K562 (cell line): ENCODE results near the gene RARRES2. TPM values are rescaled to one million over a fixed set of nuclear protein-coding genes. Genes with fewer than 3 reads are reported as not detected.

Experiments used
- BACH1 ChIP-seq: fragments of 200-800 bp; sonication (Bioruptor generic); IDR thresholded peaks from 2 replicates; pipeline ENCODE4 v1.6.1; 2016; ENCODE audit warnings: missing genetic modification characterization, missing compliant biosample characterization
- CHCHD3 ChIP-seq: fragments of 250-450 bp; sonication (Bioruptor Pico); IDR thresholded peaks from 2 replicates; pipeline ENCODE4 v2.1.2; 2022; ENCODE audit warnings: mild to moderate bottlenecking
- E2F8 ChIP-seq: fragments of 450-650 bp; IDR thresholded peaks from 2 replicates; pipeline ENCODE4 v1.7.1; 2018; ENCODE audit warnings: mild to moderate bottlenecking, low read depth; ENCODE audit not compliant: partially characterized antibody
- ETS1 ChIP-seq: conservative IDR thresholded peaks from 2 replicates; pipeline ENCODE4 v1.6.1; 2011; ENCODE audit warnings: low read depth, mild to moderate bottlenecking, low read length; ENCODE audit not compliant: control insufficient read depth
- HDAC3 ChIP-seq: fragments of 450-650 bp; IDR thresholded peaks from 2 replicates; pipeline ENCODE4 v1.6.1; 2018; ENCODE audit warnings: borderline replicate concordance, mild to moderate bottlenecking, moderate library complexity; ENCODE audit not compliant: partially characterized antibody
- MEF2D ChIP-seq: conservative IDR thresholded peaks from 2 replicates; pipeline ENCODE4 v1.6.1; 2016; ENCODE audit warnings: low read depth, missing genetic modification characterization, missing compliant biosample characterization
- MITF ChIP-seq: IDR thresholded peaks from 2 replicates; pipeline ENCODE4 v1.6.1; 2014; ENCODE audit warnings: antibody characterized with exemption
- NFE2 ChIP-seq: IDR thresholded peaks from 2 replicates; pipeline ENCODE4 v1.6.1; 2014; ENCODE audit warnings: antibody characterized with exemption, low read depth
- NUFIP1 ChIP-seq: fragments of 450-650 bp; IDR thresholded peaks from 2 replicates; pipeline ENCODE4 v1.6.1; 2018; ENCODE audit not compliant: partially characterized antibody
- RNF2 ChIP-seq: sonication (generic); IDR thresholded peaks from 2 replicates; pipeline ENCODE4 v1.6.1; 2016
- SIN3B ChIP-seq: fragments of 450-650 bp; IDR thresholded peaks from 2 replicates; pipeline ENCODE4 v1.6.1; 2017; ENCODE audit warnings: low read depth, mild to moderate bottlenecking, moderate library complexity
- THRAP3 ChIP-seq: fragments of 450-650 bp; IDR thresholded peaks from 2 replicates; pipeline ENCODE4 v1.6.1; 2016; ENCODE audit warnings: mild to moderate bottlenecking, inconsistent platforms, borderline replicate concordance
- ZBTB1 ChIP-seq: sonication (generic); formaldehyde crosslinking; IDR thresholded peaks from 2 replicates; pipeline ENCODE4 v1.8.1; 2023; ENCODE audit warnings: missing genetic modification reagents, low read depth, mild to moderate bottlenecking, borderline replicate concordance
- ZFPM2 ChIP-seq: fragments of 250-450 bp; sonication (Bioruptor Pico); IDR thresholded peaks from 2 replicates; pipeline ENCODE4 v1.5.1; 2022; ENCODE audit warnings: mild to moderate bottlenecking
- ZKSCAN8 ChIP-seq: fragments of 200-800 bp; sonication (Bioruptor generic); IDR thresholded peaks from 2 replicates; pipeline ENCODE4 v1.6.1; 2016; ENCODE audit warnings: missing genetic modification characterization, missing compliant biosample characterization
- ZNF76 ChIP-seq: fragments of 250-450 bp; sonication (Bioruptor Pico); IDR thresholded peaks from 2 replicates; pipeline ENCODE4 v1.4.0; 2020; ENCODE audit warnings: mild to moderate bottlenecking, moderate library complexity, borderline replicate concordance
- polyA plus RNA-seq, 8 experiments: library from polyadenylated mRNA; depleted of rRNA in 4 of 8; stranded (reverse) in 5 of 8; unstranded in 3 of 8; fragments of >200 nt; fragmentation: Nextera tagmentation in 2 of 8; fragmentation: Illumina TruSeq in 1 of 8; extraction: Ambion mirVana in 2 of 8; extraction: Trizol in 1 of 8; gene quantifications; 2 replicates each; pipeline versions ENCODE4 v1.2.1 to v1.2.3, GENCODE V29; 2011 to 2014; ENCODE audit warnings: inconsistent platforms in 1 of 8, missing spikeins in 1 of 8
- total RNA-seq, 7 experiments: library from RNA; depleted of rRNA in 6 of 7; stranded (reverse); fragments of >200 nt in 6 of 7; fragmentation: Illumina TruSeq in 2 of 7; extraction: Trizol in 2 of 7; gene quantifications; 2 replicates each; pipeline versions ENCODE4 v1.2.1 to v1.2.3, GENCODE V29; 2011 to 2021; ENCODE audit warnings: low replicate concordance in 1 of 7
- TF ChIP-seq, protein P1 (sequence below): IDR thresholded peaks from 2 replicates; pipeline ENCODE4 v1.6.1; 2011; ENCODE audit warnings: borderline replicate concordance, low read depth, mild to moderate bottlenecking, moderate library complexity, low read length; ENCODE audit not compliant: insufficient read depth, poor library complexity, severe bottlenecking
- TF ChIP-seq, protein P2 (sequence below): sonication (generic); formaldehyde crosslinking; IDR thresholded peaks from 2 replicates; pipeline ENCODE4 v1.4.0; 2020; ENCODE audit warnings: mild to moderate bottlenecking, missing genetic modification reagents

RARRES2 gene
- total and polyA plus RNA-seq, 9 of the 15 experiments (the other 6 are each of a cell fraction or from before 2014, with no cell fraction given) = 0.11 to 1.7 (median 0.23) TPM; not detected in 6

DNA sequence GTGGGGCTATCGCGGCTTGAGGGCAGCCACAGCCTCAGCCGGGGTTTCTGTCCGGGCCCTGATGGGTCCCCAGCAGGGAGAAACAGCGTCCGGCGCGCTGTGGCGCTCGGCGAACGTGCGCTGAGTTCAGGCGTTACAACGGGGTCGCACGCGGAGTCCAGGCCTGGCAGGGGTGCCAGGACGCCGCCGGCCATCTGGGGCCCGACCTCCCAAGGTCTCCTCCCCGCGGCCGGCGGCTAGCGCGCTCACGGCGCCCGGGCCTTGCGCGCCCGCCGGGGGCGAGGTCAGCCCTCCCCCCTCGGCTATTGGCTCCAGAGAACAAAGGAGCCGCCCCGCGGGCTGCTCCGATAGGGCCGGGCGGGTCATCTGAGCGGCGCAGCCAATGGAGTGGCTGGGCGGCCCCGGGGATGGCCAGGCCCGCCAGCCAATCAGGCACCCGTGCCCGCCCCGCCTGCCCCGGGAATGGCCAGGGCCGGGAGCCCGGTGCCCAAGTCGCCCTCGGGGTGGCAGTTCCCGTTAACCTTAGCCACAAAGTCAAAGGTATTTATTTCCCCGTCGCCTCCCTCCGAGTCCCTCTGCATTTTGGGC is 37.5 kb upstream of the RARRES2 start, which contains the start of gene ZNF775 (continued):
- TF ChIP-seq ZKSCAN8 = no peak
- no peak for TF ChIP-seq NFE2
- 0 out of 2 replicates have a peak, but pooled peaks have one; percentile 44 for TF ChIP-seq ETS1
- TF ChIP-seq, protein P1, sequence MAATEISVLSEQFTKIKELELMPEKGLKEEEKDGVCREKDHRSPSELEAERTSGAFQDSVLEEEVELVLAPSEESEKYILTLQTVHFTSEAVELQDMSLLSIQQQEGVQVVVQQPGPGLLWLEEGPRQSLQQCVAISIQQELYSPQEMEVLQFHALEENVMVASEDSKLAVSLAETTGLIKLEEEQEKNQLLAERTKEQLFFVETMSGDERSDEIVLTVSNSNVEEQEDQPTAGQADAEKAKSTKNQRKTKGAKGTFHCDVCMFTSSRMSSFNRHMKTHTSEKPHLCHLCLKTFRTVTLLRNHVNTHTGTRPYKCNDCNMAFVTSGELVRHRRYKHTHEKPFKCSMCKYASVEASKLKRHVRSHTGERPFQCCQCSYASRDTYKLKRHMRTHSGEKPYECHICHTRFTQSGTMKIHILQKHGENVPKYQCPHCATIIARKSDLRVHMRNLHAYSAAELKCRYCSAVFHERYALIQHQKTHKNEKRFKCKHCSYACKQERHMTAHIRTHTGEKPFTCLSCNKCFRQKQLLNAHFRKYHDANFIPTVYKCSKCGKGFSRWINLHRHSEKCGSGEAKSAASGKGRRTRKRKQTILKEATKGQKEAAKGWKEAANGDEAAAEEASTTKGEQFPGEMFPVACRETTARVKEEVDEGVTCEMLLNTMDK = peak; percentile 22
- no peak for TF ChIP-seq RNF2
- no peak for TF ChIP-seq THRAP3
- TF ChIP-seq ZNF76 = no peak
- TF ChIP-seq HDAC3 = no peak
- TF ChIP-seq, protein P2, sequence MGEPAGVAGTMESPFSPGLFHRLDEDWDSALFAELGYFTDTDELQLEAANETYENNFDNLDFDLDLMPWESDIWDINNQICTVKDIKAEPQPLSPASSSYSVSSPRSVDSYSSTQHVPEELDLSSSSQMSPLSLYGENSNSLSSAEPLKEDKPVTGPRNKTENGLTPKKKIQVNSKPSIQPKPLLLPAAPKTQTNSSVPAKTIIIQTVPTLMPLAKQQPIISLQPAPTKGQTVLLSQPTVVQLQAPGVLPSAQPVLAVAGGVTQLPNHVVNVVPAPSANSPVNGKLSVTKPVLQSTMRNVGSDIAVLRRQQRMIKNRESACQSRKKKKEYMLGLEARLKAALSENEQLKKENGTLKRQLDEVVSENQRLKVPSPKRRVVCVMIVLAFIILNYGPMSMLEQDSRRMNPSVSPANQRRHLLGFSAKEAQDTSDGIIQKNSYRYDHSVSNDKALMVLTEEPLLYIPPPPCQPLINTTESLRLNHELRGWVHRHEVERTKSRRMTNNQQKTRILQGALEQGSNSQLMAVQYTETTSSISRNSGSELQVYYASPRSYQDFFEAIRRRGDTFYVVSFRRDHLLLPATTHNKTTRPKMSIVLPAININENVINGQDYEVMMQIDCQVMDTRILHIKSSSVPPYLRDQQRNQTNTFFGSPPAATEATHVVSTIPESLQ = 0 out of 2 replicates have a peak, but pooled peaks have one; percentile 1
- TF ChIP-seq MEF2D (tag) = no peak
- no peak for TF ChIP-seq E2F8
- peak; percentile 54 for TF ChIP-seq ZBTB1 (CRISPR knock-in tag)
- no peak for TF ChIP-seq BACH1 (tag)
- no peak for TF ChIP-seq MITF
- TF ChIP-seq NUFIP1 = no peak
- TF ChIP-seq SIN3B = peak; percentile 10
- no peak for TF ChIP-seq ZFPM2 (CRISPR knock-in tag)
- TF ChIP-seq CHCHD3 (CRISPR knock-in tag) = no peak; the same call in 1 of the 2 replicates
